ENCODE results near the gene TFAP2A. TPM values are rescaled to one million over a fixed set of nuclear protein-coding genes. Genes with fewer than 3 reads are reported as not detected.

TFAP2A gene
- total RNA-seq, 1 donor from 2014 or later = not detected

GRCh38 chr6:10383331-10384090, 31.4 kb downstream of the TFAP2A start:
- no peak for DNase-seq (ENCODE audit: low read depth in 2 of 2)

GRCh38 chr6:10382728-10383330, 32.0 kb downstream of the TFAP2A start:
- DNase-seq (ENCODE audit: low read depth in 2 of 2) = no peak

- no peak for DNase-seq (ENCODE audit: low read depth in 2 of 2)
Measured at GRCh38 chr6:10382322-10382721, 32.6 kb downstream of the TFAP2A start.

- DNase-seq (ENCODE audit: low read depth in 2 of 2) = no peak
Measured at GRCh38 chr6:10381830-10382208, 33.1 kb downstream of the TFAP2A start.

GRCh38 chr6:10381133-10381829, 33.6 kb downstream of the TFAP2A start:
- DNase-seq (ENCODE audit: low read depth in 2 of 2) = no peak

- DNase-seq (ENCODE audit: low read depth in 2 of 2) = no peak
Measured at GRCh38 chr6:10375391-10375969, 39.4 kb downstream of the TFAP2A start.

- no peak for DNase-seq (ENCODE audit: low read depth in 2 of 2)
Measured at GRCh38 chr6:10373642-10374359, 41.1 kb downstream of the TFAP2A start.

- DNase-seq (ENCODE audit: low read depth in 2 of 2) = no peak
Measured at GRCh38 chr6:10369896-10370295, 45.0 kb downstream of the TFAP2A start.

GRCh38 chr6:10368861-10369260, 46.0 kb downstream of the TFAP2A start:
- DNase-seq (ENCODE audit: low read depth in 2 of 2) = no peak

GRCh38 chr6:10363911-10364310, 51.0 kb downstream of the TFAP2A start:
- DNase-seq (ENCODE audit: low read depth in 2 of 2) = no peak

- no peak for DNase-seq (ENCODE audit: low read depth in 2 of 2)
Measured at GRCh38 chr6:10362300-10362699, 52.6 kb downstream of the TFAP2A start.

GRCh38 chr6:10361428-10361827, 53.4 kb downstream of the TFAP2A start:
- no peak for DNase-seq (ENCODE audit: low read depth in 2 of 2)

GRCh38 chr6:10359581-10359980, 55.3 kb downstream of the TFAP2A start:
- DNase-seq (ENCODE audit: low read depth in 2 of 2) = no peak

GRCh38 chr6:10355115-10355702, 59.7 kb downstream of the TFAP2A start:
- DNase-seq (ENCODE audit: low read depth in 2 of 2) = no peak

GRCh38 chr6:10351791-10352190, 63.1 kb downstream of the TFAP2A start:
- DNase-seq (ENCODE audit: low read depth in 2 of 2) = no peak

- no peak for DNase-seq (ENCODE audit: low read depth in 2 of 2)
Measured at GRCh38 chr6:10350720-10351119, 64.2 kb downstream of the TFAP2A start.

- DNase-seq (ENCODE audit: low read depth in 2 of 2) = no peak
Measured at GRCh38 chr6:10347561-10348327, 67.1 kb downstream of the TFAP2A start.

All from lung microvascular endothelial cell (primary cell).